H9 (cell line): ENCODE data around the gene EP300. TPM values are rescaled to one million over a fixed set of nuclear protein-coding genes. Genes with fewer than 3 reads are reported as not detected.

ENCODE experiments used
- DNase-seq: peaks from one replicate; pipeline ENCODE4 v3.0.0-alpha.2; 2017
- H2AFZ ChIP-seq: one replicate; pipeline ENCODE4 v1.6.1; 2013; ENCODE audit warnings: mild to moderate bottlenecking, low read length, control low read depth, moderate library complexity
- H2AK5ac ChIP-seq: 2 replicates; pipeline ENCODE4 v1.6.1; 2013; ENCODE audit warnings: low read length, control low read depth, mixed read lengths; ENCODE audit not compliant: insufficient read length
- H2BK120ac ChIP-seq: one replicate; pipeline ENCODE4 v1.6.1; 2013; ENCODE audit warnings: low read depth, mild to moderate bottlenecking, low read length, control low read depth, inconsistent platforms; ENCODE audit not compliant: poor library complexity, severe bottlenecking
- H2BK12ac ChIP-seq: 2 replicates; pipeline ENCODE4 v1.6.1; 2013; ENCODE audit warnings: low read length, control low read depth, mixed read lengths, low read depth; ENCODE audit not compliant: insufficient read length
- H2BK15ac ChIP-seq: 2 replicates; pipeline ENCODE4 v1.6.1; 2013; ENCODE audit warnings: low read depth, low read length, control low read depth
- H2BK20ac ChIP-seq: one replicate; pipeline ENCODE4 v1.6.1; 2013; ENCODE audit warnings: low read depth, mild to moderate bottlenecking, low read length, control low read depth, inconsistent platforms; ENCODE audit not compliant: poor library complexity, severe bottlenecking
- H2BK5ac ChIP-seq: 2 replicates; pipeline ENCODE4 v1.6.1; 2013; ENCODE audit warnings: low read length, control low read depth, mixed read lengths; ENCODE audit not compliant: insufficient read length
- H3K14ac ChIP-seq: 2 replicates; pipeline ENCODE4 v1.6.1; 2013; ENCODE audit warnings: low read length, control low read depth; ENCODE audit not compliant: insufficient read depth
- H3K18ac ChIP-seq: 2 replicates; pipeline ENCODE4 v1.6.1; 2013; ENCODE audit warnings: low read depth, mild to moderate bottlenecking, mixed read lengths, low read length, control low read depth; ENCODE audit not compliant: insufficient read length
- H3K23ac ChIP-seq: 2 replicates; pipeline ENCODE4 v1.6.1; 2013; ENCODE audit warnings: low read length, control low read depth, mixed read lengths, low read depth; ENCODE audit not compliant: insufficient read length
- H3K23me2 ChIP-seq: 2 replicates; pipeline ENCODE4 v1.6.1; 2013; ENCODE audit warnings: low read depth, mild to moderate bottlenecking, mixed read lengths, low read length, control low read depth; ENCODE audit not compliant: insufficient read length, poor library complexity, severe bottlenecking
- H3K27ac ChIP-seq: 2 replicates; pipeline ENCODE4 v1.5.1; 2013; ENCODE audit warnings: low read length, control low read depth, mixed read lengths, low read depth; ENCODE audit not compliant: insufficient read length
- H3K27me3 ChIP-seq: 2 replicates; pipeline ENCODE4 v1.6.1; 2013; ENCODE audit warnings: low read length, control low read depth, inconsistent platforms; ENCODE audit not compliant: insufficient read depth
- H3K4ac ChIP-seq: 2 replicates; pipeline ENCODE4 v1.6.1; 2013; ENCODE audit warnings: low read depth, mild to moderate bottlenecking, control low read depth, inconsistent platforms, low read length, moderate library complexity
- H3K4me1 ChIP-seq: 2 replicates; pipeline ENCODE4 v1.6.1; 2013; ENCODE audit warnings: low read length, control low read depth, inconsistent platforms; ENCODE audit not compliant: insufficient read depth
- H3K4me2 ChIP-seq: 2 replicates; pipeline ENCODE4 v1.6.1; 2013; ENCODE audit warnings: low read length, control low read depth, mixed read lengths; ENCODE audit not compliant: insufficient read length, insufficient read depth
- H3K56ac ChIP-seq: 2 replicates; pipeline ENCODE4 v1.6.1; 2013; ENCODE audit warnings: low read depth, mild to moderate bottlenecking, mixed read lengths, low read length, control low read depth; ENCODE audit not compliant: insufficient read length
- H3K79me1 ChIP-seq: 2 replicates; pipeline ENCODE4 v1.6.1; 2013; ENCODE audit warnings: low read depth, mild to moderate bottlenecking, moderate library complexity, low read length, control low read depth, inconsistent platforms; ENCODE audit not compliant: insufficient read depth, poor library complexity, severe bottlenecking
- H3K79me2 ChIP-seq: 2 replicates; pipeline ENCODE4 v1.6.1; 2013; ENCODE audit warnings: low read length, control low read depth, inconsistent platforms; ENCODE audit not compliant: insufficient read depth
- H3K9ac ChIP-seq: 2 replicates; pipeline ENCODE4 v1.6.1; 2013; ENCODE audit warnings: low read length, control low read depth, mixed read lengths; ENCODE audit not compliant: insufficient read length; ENCODE audit errors: extremely low read depth
- H3K9me3 ChIP-seq: one replicate; pipeline ENCODE4 v1.6.1; 2013; ENCODE audit warnings: low read depth, low read length, inconsistent platforms; ENCODE audit not compliant: control insufficient read depth
- H3T11ph ChIP-seq: one replicate; pipeline ENCODE4 v1.6.1; 2013; ENCODE audit warnings: mild to moderate bottlenecking, low read length, control low read depth, inconsistent platforms
- H4K20me1 ChIP-seq: one replicate; pipeline ENCODE4 v1.6.1; 2013; ENCODE audit not compliant: control insufficient read depth, insufficient read length, insufficient read depth
- H4K5ac ChIP-seq: 2 replicates; pipeline ENCODE4 v1.6.1; 2013; ENCODE audit warnings: low read depth, mild to moderate bottlenecking, mixed read lengths, low read length, control low read depth; ENCODE audit not compliant: insufficient read length
- H4K8ac ChIP-seq: replicated peaks from 2 replicates; pipeline ENCODE4 v1.6.1; 2013; ENCODE audit warnings: low read length, control low read depth, mixed read lengths, low read depth; ENCODE audit not compliant: insufficient read length
- H4K91ac ChIP-seq: 2 replicates; pipeline ENCODE4 v1.6.1; 2013; ENCODE audit warnings: low read depth, mild to moderate bottlenecking, moderate library complexity, mixed read lengths, low read length, control low read depth; ENCODE audit not compliant: insufficient read length
- H3K27ac Mint-ChIP-seq, 3 experiments: 2 replicates in 2 of 3; 3 replicates in 1 of 3; pipeline ENCODE4 v1.8.0; 2020 to 2021; ENCODE audit warnings: mixed read lengths in 3 of 3, mild to moderate bottlenecking in 1 of 3, moderate library complexity in 1 of 3
- H3K27me3 Mint-ChIP-seq: 2 replicates; pipeline ENCODE4 v1.8.0; 2021; ENCODE audit warnings: low read depth, mild to moderate bottlenecking, moderate library complexity, mixed read lengths
- H3K36me3 Mint-ChIP-seq, 3 experiments: 2 replicates in 2 of 3; 3 replicates in 1 of 3; pipeline ENCODE4 v1.8.0; 2020 to 2021; ENCODE audit warnings: low read depth in 3 of 3, mixed read lengths in 3 of 3; ENCODE audit not compliant: insufficient read depth in 1 of 3
- H3K4me1 Mint-ChIP-seq, 2 experiments: 2 replicates each; pipeline ENCODE4 v1.8.0; 2020; ENCODE audit warnings: mixed read lengths in 2 of 2
- H3K4me3 Mint-ChIP-seq, 2 experiments: 2 replicates in 1 of 2; 3 replicates in 1 of 2; pipeline ENCODE4 v1.8.0; 2020 to 2021; ENCODE audit warnings: mild to moderate bottlenecking in 2 of 2, mixed read lengths in 2 of 2, moderate library complexity in 1 of 2
- H3K9me3 Mint-ChIP-seq, 2 experiments: 2 replicates in 1 of 2; 3 replicates in 1 of 2; pipeline ENCODE4 v1.8.0; 2020; ENCODE audit warnings: mild to moderate bottlenecking in 2 of 2, mixed read lengths in 2 of 2, moderate library complexity in 1 of 2
- CTCF ChIP-seq: fragments of 200-600 bp; sonication (generic); conservative IDR thresholded peaks from 3 replicates; pipeline ENCODE4 v1.8.0; 2021; ENCODE audit warnings: antibody characterized with exemption, mild to moderate bottlenecking
- WGBS: extraction: QIAGEN DNeasy Blood & Tissue Kit; methylation state at CpG from one replicate; pipeline ENCODE4 v1.1.7; 2013; ENCODE audit warnings: missing lambda C conversion rate, low lambda C conversion rate, mixed read lengths; ENCODE audit not compliant: insufficient read length; ENCODE audit errors: extremely low coverage; 5-methylcytosine and 5-hydroxymethylcytosine counted together
- total RNA-seq: library from RNA; stranded (reverse); gene quantifications from 2 replicates; pipeline ENCODE4 v1.2.1, GENCODE V29; 2021

EP300 gene
- total RNA-seq, 1 experiment from 2014 or later: 136 TPM

GRCh38 chr22:41226723-41227655 is 134.6 kb downstream of the EP300 start:
- Histone ChIP-seq H2BK12ac (no peak overlapping the region), H3K4me2 (no peak overlapping the region), H3K14ac (no peak overlapping the region), H3K23ac (no peak overlapping the region), H2BK5ac (no peak overlapping the region), H3K4me1 (no peaks in the 10 kb centered on the region), H2BK15ac (no peak overlapping the region), H3K4ac (no peak overlapping the region), H3K79me1 (no peaks in the 10 kb centered on the region), H3K56ac (no peak overlapping the region), H3K27me3 (no peaks in the 10 kb centered on the region; the same call in 1 of the 2 replicates), H3K27ac (no peak overlapping the region), H2AFZ (no peak overlapping the region), H4K91ac (no peak overlapping the region), H2AK5ac (no peak overlapping the region), H3K18ac (no peak overlapping the region), H3K9ac (no peak overlapping the region), H3K79me2 (no peaks in the 10 kb centered on the region), H4K20me1 (no peaks in the 10 kb centered on the region), H3K23me2 (no peaks in the 10 kb centered on the region), H3K9me3 (no peaks in the 10 kb centered on the region), H2BK120ac (no peak overlapping the region), H4K5ac (no peak overlapping the region), H3T11ph (no peak overlapping the region), H4K8ac (no peak overlapping the region), H2BK20ac (no peak overlapping the region)
- Mint-ChIP-seq H3K4me3 (no peak overlapping the region), H3K36me3 (peaks cover 12 to 76% (median 49%) of the 10 kb centered on the region in 3 experiments; a peak in 6 of 7 replicates), H3K4me1 (no peaks in the 10 kb centered on the region), H3K27ac (peak overlapping the region in 2 of 3 experiments; percentile 4 to 82; a peak in 3 of 7 replicates), H3K27me3 (no peaks in the 10 kb centered on the region), H3K9me3 (no peaks in the 10 kb centered on the region)
- WGBS: no CpG with 5 or more reads among the region's 26 CpGs
- no peak for TF ChIP-seq CTCF
- no peak for DNase-seq
